ENCODE data around the gene PEX16. TPM values are rescaled to one million over a fixed set of nuclear protein-coding genes. Genes with fewer than 3 reads are reported as not detected.

PEX16 gene
- total and polyA plus RNA-seq, 5 donors from 2014 or later = 52.6 to 64.1 (median 61.4) TPM

DNA sequence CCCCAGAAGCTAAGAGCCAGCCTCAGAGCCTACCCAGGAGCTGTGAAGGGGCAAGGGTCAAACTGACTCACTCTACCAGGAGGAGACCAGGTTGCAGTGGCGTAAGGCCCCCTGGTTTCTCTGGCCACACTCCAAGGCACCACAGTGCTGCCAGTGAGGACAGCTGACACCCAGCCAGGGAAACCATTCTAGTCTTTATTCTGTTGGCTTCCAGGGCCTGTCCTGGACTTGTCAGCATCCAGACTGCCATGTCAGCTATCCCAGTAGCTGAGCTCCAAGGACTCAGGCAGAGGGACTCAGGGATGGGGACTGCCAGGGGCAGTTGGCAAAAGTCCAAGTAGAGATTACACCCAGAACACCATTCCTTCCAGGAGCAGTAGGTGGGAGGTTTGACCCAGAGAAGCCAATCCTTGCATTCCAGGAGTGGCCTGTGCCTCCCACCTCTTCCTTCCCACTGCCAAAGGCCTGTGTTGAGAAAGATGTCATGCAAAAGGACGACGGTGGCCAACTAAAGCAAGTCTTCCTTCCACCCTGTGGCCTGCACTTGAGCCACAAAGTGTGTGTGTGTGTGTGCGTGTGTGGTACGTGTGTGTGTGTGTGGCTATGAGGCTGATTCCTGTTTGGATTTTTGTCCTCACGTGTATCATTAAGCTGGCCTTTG lies 35.8 kb downstream of the PEX16 start:
- H3K36me3 ChIP-seq (ENCODE audit: control insufficient read depth, insufficient read depth, low read length) = peaks cover 41% of the 10 kb centered on the region
- Mint-ChIP-seq H3K27ac (no peak overlapping the region), H3K36me3 (peaks cover 39% of the 10 kb centered on the region), H3K4me1 (peaks cover 0 to 13% (median 6%) of the 10 kb centered on the region in 4 donors), H3K9me3 (peaks cover 0 to 2% (median 0%) of the 10 kb centered on the region in 7 donors), H3K27me3 (peaks cover 1% of the 10 kb centered on the region), H3K4me3 (peak overlapping the region in 2 of 4 donors; percentile 10 to 39)
- ATAC-seq (ENCODE audit: low read depth in 2 of 2) (no peak), DNase-seq (no peak)
- H3K4me3 ChIP-seq (ENCODE audit: low read depth, low read length) = no peak overlapping the region
- H3K27me3 ChIP-seq (ENCODE audit: control insufficient read depth, insufficient read depth, low read length) = no peaks in the 10 kb centered on the region
- H3K9me3 ChIP-seq (ENCODE audit: control insufficient read depth in 2 of 2, low read length in 2 of 2) = no peaks in the 10 kb centered on the region
- H3K4me1 ChIP-seq (ENCODE audit: control insufficient read depth, insufficient read depth, low read length, poor library complexity, severe bottlenecking) = peaks cover 10% of the 10 kb centered on the region
- no peak overlapping the region for H3K27ac ChIP-seq (ENCODE audit: insufficient read depth, low read length, poor library complexity, severe bottlenecking)

DNA sequence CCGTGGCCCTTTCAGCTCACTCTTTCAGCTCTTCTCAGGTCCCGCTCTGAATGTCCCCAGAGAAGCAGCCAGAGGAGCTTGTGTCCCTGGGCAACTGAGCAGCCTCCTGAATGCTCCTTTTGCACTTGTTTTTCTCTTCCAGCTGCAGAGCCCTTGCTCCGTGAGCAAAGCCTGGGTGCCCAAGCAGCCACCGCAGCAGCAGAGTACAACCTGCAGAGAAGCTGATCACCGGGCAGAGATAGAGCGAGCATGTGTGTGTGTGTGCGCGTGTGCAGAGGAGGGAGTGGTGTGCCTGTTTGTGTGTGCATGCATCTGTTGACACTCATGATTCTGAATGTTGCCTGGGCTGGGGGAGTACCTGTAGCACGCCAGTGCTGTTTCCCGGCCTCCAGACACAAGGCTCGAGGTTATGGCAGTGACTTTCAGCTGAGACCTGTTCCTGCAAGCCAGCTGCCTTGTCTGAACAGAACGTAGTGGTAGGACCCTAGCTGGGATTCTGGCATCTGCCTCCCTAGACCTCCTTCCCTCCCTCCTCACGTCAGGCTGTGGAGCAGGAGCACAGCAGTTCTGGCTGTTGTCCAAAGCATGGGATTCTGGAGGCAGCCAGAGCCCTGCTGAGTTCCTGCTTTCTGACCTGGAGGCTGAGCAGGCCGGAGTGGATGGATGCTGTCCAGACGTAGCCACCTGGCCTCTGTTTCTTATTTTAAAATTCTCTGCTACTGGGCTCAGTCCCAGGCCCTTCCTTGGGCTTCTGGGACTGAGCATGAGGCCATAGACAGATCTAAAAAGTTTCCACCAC lies 36.7 kb downstream of the PEX16 start:
- Histone ChIP-seq H3K36me3 (ENCODE audit: control insufficient read depth, insufficient read depth, low read length) (peaks cover 48% of the 10 kb centered on the region), H3K27me3 (ENCODE audit: control insufficient read depth, insufficient read depth, low read length) (no peaks in the 10 kb centered on the region), H3K4me3 (ENCODE audit: low read depth, low read length) (no peak overlapping the region), H3K9me3 (ENCODE audit: control insufficient read depth in 2 of 2, low read length in 2 of 2) (no peaks in the 10 kb centered on the region), H3K27ac (ENCODE audit: insufficient read depth, low read length, poor library complexity, severe bottlenecking) (no peak overlapping the region), H3K4me1 (ENCODE audit: control insufficient read depth, insufficient read depth, low read length, poor library complexity, severe bottlenecking) (peaks cover 9% of the 10 kb centered on the region)
- Mint-ChIP-seq H3K4me1 (peaks cover 0 to 13% (median 6%) of the 10 kb centered on the region in 4 donors), H3K27me3 (no peaks in the 10 kb centered on the region), H3K9me3 (peaks cover 0 to 2% (median 0%) of the 10 kb centered on the region in 7 donors), H3K4me3 (no peak overlapping the region), H3K27ac (no peak overlapping the region), H3K36me3 (peaks cover 48% of the 10 kb centered on the region)
- DNase-seq (no peak), ATAC-seq (ENCODE audit: low read depth in 2 of 2) (no peak)

DNA sequence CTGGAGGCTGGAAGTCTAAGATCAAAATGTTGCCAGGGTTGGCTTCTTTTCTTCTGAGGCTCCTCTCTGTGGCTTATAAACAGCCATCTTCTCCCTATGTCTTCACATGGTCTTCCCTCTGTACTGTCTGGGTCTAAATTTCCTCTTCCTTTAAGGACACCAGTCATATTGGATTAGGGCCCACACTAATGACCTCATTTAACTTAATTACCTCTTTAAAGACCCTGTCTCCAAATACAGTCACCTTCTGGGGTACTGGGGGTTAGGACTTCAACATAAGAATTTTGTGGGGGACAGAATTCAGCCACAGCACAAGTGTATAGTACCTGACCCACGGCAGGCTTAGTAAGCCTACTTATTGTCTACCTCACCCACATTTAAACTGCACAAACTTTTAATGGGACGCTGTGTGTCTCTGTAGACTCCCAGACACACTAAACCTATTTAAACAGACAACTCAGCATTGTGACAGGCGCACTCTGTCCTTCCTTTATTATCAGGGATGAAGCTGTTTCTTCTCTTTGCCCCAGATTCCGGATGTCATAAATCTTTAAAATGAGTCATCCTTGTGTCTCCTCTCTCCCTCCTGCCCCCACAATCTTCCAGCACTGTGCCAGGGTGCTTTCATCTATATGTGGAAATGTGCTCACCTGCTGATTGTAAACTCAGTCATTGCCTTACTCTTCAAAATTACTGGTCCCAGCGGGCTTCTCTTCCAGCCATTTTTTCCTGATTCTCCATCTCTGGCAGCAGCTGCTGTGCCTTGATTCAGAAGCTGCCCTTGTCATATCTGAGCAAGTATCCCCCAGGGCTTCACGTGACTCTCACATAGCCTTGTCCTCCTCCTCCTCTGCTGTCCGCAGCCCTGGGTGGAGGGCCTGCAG lies 37.6 kb downstream of the PEX16 start:
- Histone ChIP-seq H3K4me3 (ENCODE audit: low read depth, low read length) (no peak overlapping the region), H3K27me3 (ENCODE audit: control insufficient read depth, insufficient read depth, low read length) (no peaks in the 10 kb centered on the region), H3K9me3 (ENCODE audit: control insufficient read depth in 2 of 2, low read length in 2 of 2) (no peaks in the 10 kb centered on the region), H3K36me3 (ENCODE audit: control insufficient read depth, insufficient read depth, low read length) (peaks cover 58% of the 10 kb centered on the region), H3K27ac (ENCODE audit: insufficient read depth, low read length, poor library complexity, severe bottlenecking) (no peak overlapping the region), H3K4me1 (ENCODE audit: control insufficient read depth, insufficient read depth, low read length, poor library complexity, severe bottlenecking) (peaks cover 2% of the 10 kb centered on the region)
- H3K4me1 Mint-ChIP-seq = peaks cover 0 to 10% (median 6%) of the 10 kb centered on the region in 4 donors
- H3K27ac Mint-ChIP-seq = no peak overlapping the region
- peaks cover 0 to 2% (median 0%) of the 10 kb centered on the region in 7 donors for H3K9me3 Mint-ChIP-seq
- ATAC-seq (ENCODE audit: low read depth in 2 of 2) = no peak
- no peak overlapping the region for H3K4me3 Mint-ChIP-seq
- H3K36me3 Mint-ChIP-seq = peaks cover 57% of the 10 kb centered on the region
- H3K27me3 Mint-ChIP-seq = no peaks in the 10 kb centered on the region
- DNase-seq = no peak

DNA sequence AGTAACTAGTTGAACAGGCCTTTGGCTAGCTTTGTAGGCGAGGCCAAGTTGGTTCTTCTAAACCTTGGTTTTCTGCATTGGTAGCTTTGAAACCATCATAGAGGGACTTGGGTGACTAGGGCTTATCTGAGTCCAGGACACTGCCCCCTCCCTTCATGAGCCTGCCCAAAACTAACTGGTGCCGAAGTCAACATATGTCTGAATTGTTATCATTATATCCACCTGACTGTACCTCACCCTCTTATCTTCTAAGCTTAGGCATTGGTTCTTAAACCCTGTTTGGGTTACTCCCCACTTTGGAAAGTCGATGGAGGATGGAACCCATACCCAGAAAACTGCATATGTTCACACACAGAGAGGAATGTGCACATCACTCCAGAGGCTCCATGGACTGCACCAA lies 39.8 kb downstream of the PEX16 start:
- no peak overlapping the region for H3K27ac Mint-ChIP-seq
- Histone ChIP-seq H3K4me3 (ENCODE audit: low read depth, low read length) (no peak overlapping the region), H3K27ac (ENCODE audit: insufficient read depth, low read length, poor library complexity, severe bottlenecking) (no peak overlapping the region), H3K36me3 (ENCODE audit: control insufficient read depth, insufficient read depth, low read length) (peaks cover 69% of the 10 kb centered on the region), H3K4me1 (ENCODE audit: control insufficient read depth, insufficient read depth, low read length, poor library complexity, severe bottlenecking) (no peaks in the 10 kb centered on the region), H3K9me3 (ENCODE audit: control insufficient read depth in 2 of 2, low read length in 2 of 2) (no peaks in the 10 kb centered on the region), H3K27me3 (ENCODE audit: control insufficient read depth, insufficient read depth, low read length) (no peaks in the 10 kb centered on the region)
- no peaks in the 10 kb centered on the region for H3K9me3 Mint-ChIP-seq
- peak overlapping the region in 1 of 4 donors; percentile 35 for H3K4me3 Mint-ChIP-seq
- ATAC-seq (ENCODE audit: low read depth in 2 of 2) (no peak), DNase-seq (no peak)
- H3K27me3 Mint-ChIP-seq = no peaks in the 10 kb centered on the region
- H3K4me1 Mint-ChIP-seq = no peaks in the 10 kb centered on the region
- peaks cover 70% of the 10 kb centered on the region for H3K36me3 Mint-ChIP-seq

DNA sequence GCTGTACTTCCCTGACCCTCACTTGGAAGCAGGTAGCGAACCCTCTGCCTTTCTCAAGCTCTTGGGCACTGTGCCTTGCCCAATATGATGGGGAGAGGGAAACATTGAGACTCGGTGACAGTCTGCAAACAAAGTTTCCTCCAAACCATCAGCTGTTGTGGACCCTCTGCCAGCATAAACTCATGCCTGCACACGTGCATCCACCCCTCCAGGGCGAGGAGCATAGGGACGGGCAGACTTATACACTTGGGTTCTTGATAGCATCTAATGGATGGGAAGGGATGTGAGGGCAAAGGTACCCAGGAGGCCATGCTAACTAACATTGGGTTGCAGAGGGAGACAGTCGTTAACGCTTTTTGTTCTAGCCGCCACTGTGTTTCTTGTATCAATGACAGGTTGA lies 40.5 kb downstream of the PEX16 start:
- Histone ChIP-seq H3K4me3 (ENCODE audit: low read depth, low read length) (no peak overlapping the region), H3K36me3 (ENCODE audit: control insufficient read depth, insufficient read depth, low read length) (peaks cover 70% of the 10 kb centered on the region), H3K27ac (ENCODE audit: insufficient read depth, low read length, poor library complexity, severe bottlenecking) (no peak overlapping the region), H3K4me1 (ENCODE audit: control insufficient read depth, insufficient read depth, low read length, poor library complexity, severe bottlenecking) (no peaks in the 10 kb centered on the region), H3K27me3 (ENCODE audit: control insufficient read depth, insufficient read depth, low read length) (no peaks in the 10 kb centered on the region), H3K9me3 (ENCODE audit: control insufficient read depth in 2 of 2, low read length in 2 of 2) (no peaks in the 10 kb centered on the region)
- DNase-seq = no peak
- H3K9me3 Mint-ChIP-seq = no peaks in the 10 kb centered on the region
- peaks cover 68% of the 10 kb centered on the region for H3K36me3 Mint-ChIP-seq
- no peak overlapping the region for H3K27ac Mint-ChIP-seq
- no peaks in the 10 kb centered on the region for H3K27me3 Mint-ChIP-seq
- ATAC-seq (ENCODE audit: low read depth in 2 of 2) = no peak
- H3K4me1 Mint-ChIP-seq = no peaks in the 10 kb centered on the region
- no peak overlapping the region for H3K4me3 Mint-ChIP-seq

DNA sequence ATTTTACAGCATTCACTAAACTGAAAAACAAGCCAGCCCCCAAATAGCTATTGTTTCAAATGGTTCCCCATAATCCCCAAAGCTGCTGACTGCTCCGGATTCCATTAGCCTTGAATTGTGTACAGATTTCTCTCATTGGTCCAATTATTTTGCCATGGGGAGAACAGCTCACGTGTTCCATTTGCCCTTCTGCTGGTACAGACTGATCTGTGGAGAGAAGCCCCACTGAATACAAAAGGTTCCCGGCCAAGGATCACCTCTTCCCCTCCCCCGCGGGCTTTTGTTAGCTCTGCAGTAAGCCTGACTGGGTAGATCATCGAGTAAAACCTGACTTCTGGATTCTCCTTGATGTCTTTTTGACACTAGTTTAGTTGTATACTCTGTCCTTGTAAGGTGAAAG lies 41.3 kb downstream of the PEX16 start:
- Mint-ChIP-seq H3K36me3 (peaks cover 67% of the 10 kb centered on the region), H3K4me3 (no peak overlapping the region), H3K4me1 (no peaks in the 10 kb centered on the region), H3K27me3 (no peaks in the 10 kb centered on the region), H3K9me3 (no peaks in the 10 kb centered on the region), H3K27ac (no peak overlapping the region)
- ATAC-seq (ENCODE audit: low read depth in 2 of 2) (no peak), DNase-seq (no peak)
- Histone ChIP-seq H3K36me3 (ENCODE audit: control insufficient read depth, insufficient read depth, low read length) (peaks cover 70% of the 10 kb centered on the region), H3K27me3 (ENCODE audit: control insufficient read depth, insufficient read depth, low read length) (no peaks in the 10 kb centered on the region), H3K4me1 (ENCODE audit: control insufficient read depth, insufficient read depth, low read length, poor library complexity, severe bottlenecking) (no peaks in the 10 kb centered on the region), H3K4me3 (ENCODE audit: low read depth, low read length) (no peak overlapping the region), H3K27ac (ENCODE audit: insufficient read depth, low read length, poor library complexity, severe bottlenecking) (no peak overlapping the region), H3K9me3 (ENCODE audit: control insufficient read depth in 2 of 2, low read length in 2 of 2) (no peaks in the 10 kb centered on the region)

DNA sequence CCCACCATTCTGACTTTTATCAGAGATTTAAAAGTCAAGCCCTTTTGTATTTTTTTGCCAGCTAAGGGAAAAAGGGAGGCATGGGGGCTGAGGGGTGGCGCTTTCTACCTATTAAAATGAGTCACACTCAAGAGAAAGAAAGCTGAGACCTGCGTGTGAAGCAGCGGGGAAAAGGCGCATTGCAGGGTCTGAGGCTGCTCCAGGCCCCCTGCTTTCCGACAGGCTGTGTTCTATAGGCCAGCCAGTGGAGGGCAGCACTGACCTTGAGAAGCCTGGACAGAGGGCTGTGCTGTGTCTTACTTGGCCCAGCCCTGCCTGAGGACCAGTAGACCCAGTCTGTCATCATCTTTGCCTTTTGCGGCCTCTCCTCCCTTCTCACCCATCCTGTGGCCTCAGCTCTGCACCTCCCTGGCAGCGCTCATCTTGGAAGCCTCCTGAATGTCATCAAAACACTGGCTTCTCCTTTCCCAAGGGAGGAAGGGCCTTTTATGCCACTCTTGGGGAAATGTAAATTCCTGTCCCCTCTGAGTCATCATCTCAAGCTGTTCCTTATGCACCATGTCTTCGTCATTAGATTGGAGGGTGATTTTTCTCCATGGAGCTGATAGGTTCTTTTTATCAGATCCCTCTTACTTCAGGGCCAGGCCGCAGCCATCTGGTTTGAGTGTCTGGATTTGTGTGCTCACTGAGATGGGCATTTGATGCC lies 44.9 kb downstream of the PEX16 start:
- H3K36me3 ChIP-seq (ENCODE audit: control insufficient read depth, insufficient read depth, low read length) = peaks cover 83% of the 10 kb centered on the region
- H3K4me3 Mint-ChIP-seq = no peak overlapping the region
- H3K27me3 ChIP-seq (ENCODE audit: control insufficient read depth, insufficient read depth, low read length) = no peaks in the 10 kb centered on the region
- H3K9me3 Mint-ChIP-seq = no peaks in the 10 kb centered on the region
- H3K4me3 ChIP-seq (ENCODE audit: low read depth, low read length) = no peak overlapping the region
- peak; percentile 38 to 58 for ATAC-seq (ENCODE audit: low read depth in 2 of 2)
- peak overlapping the region in 1 of 3 donors; percentile 48 for H3K27ac Mint-ChIP-seq
- peak in 2 of 3 donors; percentile 30 to 43 for DNase-seq
- no peak overlapping the region for H3K27ac ChIP-seq (ENCODE audit: insufficient read depth, low read length, poor library complexity, severe bottlenecking)
- H3K27me3 Mint-ChIP-seq = no peaks in the 10 kb centered on the region
- H3K36me3 Mint-ChIP-seq = peaks cover 62% of the 10 kb centered on the region
- no peaks in the 10 kb centered on the region for H3K4me1 Mint-ChIP-seq
- H3K4me1 ChIP-seq (ENCODE audit: control insufficient read depth, insufficient read depth, low read length, poor library complexity, severe bottlenecking) = no peaks in the 10 kb centered on the region
- H3K9me3 ChIP-seq (ENCODE audit: control insufficient read depth in 2 of 2, low read length in 2 of 2) = no peaks in the 10 kb centered on the region

Measured in CD4-positive, CD25-positive, alpha-beta regulatory T cell (primary cell).